GM12891 (cell line): Measurements from ENCODE around the gene TMEM60.

Experiments used
- POLR2A ChIP-seq: IDR thresholded peaks from 2 replicates; pipeline ENCODE4 v1.6.1; 2011; ENCODE audit warnings: low read depth, low read length, control low read depth
- POLR2AphosphoS5 ChIP-seq: IDR thresholded peaks from 2 replicates; pipeline ENCODE4 v1.6.1; 2011; ENCODE audit warnings: low read depth, low read length, control low read depth
- TAF1 ChIP-seq: IDR thresholded peaks from 2 replicates; pipeline ENCODE4 v1.6.1; 2011; ENCODE audit warnings: low read depth, low read length, control low read depth

- TF ChIP-seq TAF1 (no peak), POLR2A (no peak), POLR2AphosphoS5 (no peak)
Observed at GRCh38 chr7:77765481-77765880, 32.8 kb downstream of the TMEM60 start.
